ENCODE results near the gene OBSL1.

DNA sequence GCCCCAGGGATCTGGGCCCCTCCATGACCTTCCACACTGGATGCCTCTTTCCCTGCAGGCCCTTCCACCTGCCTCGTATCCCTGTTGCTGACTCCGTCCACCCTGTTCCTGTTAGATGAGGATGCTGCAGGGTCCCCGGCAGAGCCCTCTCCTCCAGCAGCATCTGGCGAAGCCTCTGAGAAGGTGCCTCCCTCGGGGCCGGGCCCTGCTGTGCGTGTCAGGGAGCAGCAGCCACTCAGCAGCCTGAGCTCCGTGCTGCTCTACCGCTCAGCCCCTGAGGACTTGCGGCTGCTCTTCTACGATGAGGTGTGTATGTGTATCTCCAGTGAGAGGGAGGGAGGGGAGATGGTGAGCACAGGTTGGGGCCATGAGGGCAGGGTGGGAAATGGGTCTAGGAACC is 43.7 kb upstream of the OBSL1 start:
- TF ChIP-seq, protein P1, sequence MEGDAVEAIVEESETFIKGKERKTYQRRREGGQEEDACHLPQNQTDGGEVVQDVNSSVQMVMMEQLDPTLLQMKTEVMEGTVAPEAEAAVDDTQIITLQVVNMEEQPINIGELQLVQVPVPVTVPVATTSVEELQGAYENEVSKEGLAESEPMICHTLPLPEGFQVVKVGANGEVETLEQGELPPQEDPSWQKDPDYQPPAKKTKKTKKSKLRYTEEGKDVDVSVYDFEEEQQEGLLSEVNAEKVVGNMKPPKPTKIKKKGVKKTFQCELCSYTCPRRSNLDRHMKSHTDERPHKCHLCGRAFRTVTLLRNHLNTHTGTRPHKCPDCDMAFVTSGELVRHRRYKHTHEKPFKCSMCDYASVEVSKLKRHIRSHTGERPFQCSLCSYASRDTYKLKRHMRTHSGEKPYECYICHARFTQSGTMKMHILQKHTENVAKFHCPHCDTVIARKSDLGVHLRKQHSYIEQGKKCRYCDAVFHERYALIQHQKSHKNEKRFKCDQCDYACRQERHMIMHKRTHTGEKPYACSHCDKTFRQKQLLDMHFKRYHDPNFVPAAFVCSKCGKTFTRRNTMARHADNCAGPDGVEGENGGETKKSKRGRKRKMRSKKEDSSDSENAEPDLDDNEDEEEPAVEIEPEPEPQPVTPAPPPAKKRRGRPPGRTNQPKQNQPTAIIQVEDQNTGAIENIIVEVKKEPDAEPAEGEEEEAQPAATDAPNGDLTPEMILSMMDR (IDR thresholded peaks at IDR 0.05 in 4 of 5, conservative IDR thresholded peaks at IDR 0.05 in 1 of 5), result no peak
- TF ChIP-seq POLR2A (IDR thresholded peaks at IDR 0.05), result no peak

Measured in gastrocnemius medialis (tissue), 4 donors.